Measurements from ENCODE around the gene TGOLN2.

Gene TGOLN2

GRCh38 chr2:85308896-85309555 lies 18.8 kb downstream of the TGOLN2 start:
- no peak for DNase-seq (ENCODE audit: low spot score)

GRCh38 chr2:85308201-85308600 lies 19.6 kb downstream of the TGOLN2 start:
- DNase-seq (ENCODE audit: low spot score), result no peak

- DNase-seq (ENCODE audit: low spot score), result no peak
Observed at GRCh38 chr2:85307527-85307897, 20.3 kb downstream of the TGOLN2 start.

GRCh38 chr2:85303780-85304531 lies 23.8 kb downstream of the TGOLN2 start:
- no peak for DNase-seq (ENCODE audit: low spot score)

GRCh38 chr2:85302121-85302520 lies 25.7 kb downstream of the TGOLN2 start:
- no peak for DNase-seq (ENCODE audit: low spot score)

GRCh38 chr2:85291425-85292023 lies 36.3 kb downstream of the TGOLN2 start:
- no peak for DNase-seq (ENCODE audit: low spot score)

- no peak for DNase-seq (ENCODE audit: low spot score)
Observed at GRCh38 chr2:85288244-85288725, 39.5 kb downstream of the TGOLN2 start.

GRCh38 chr2:85287721-85288120 lies 40.1 kb downstream of the TGOLN2 start:
- no peak for DNase-seq (ENCODE audit: low spot score)

GRCh38 chr2:85286918-85287317 lies 40.9 kb downstream of the TGOLN2 start:
- no peak for DNase-seq (ENCODE audit: low spot score)

GRCh38 chr2:85283641-85284040 lies 44.1 kb downstream of the TGOLN2 start:
- no peak for DNase-seq (ENCODE audit: low spot score)

- DNase-seq (ENCODE audit: low spot score), result no peak
Observed at GRCh38 chr2:85282914-85283313, 44.9 kb downstream of the TGOLN2 start.

- DNase-seq (ENCODE audit: low spot score), result no peak
Observed at GRCh38 chr2:85281553-85281952, 46.2 kb downstream of the TGOLN2 start.

- no peak for DNase-seq (ENCODE audit: low spot score)
Observed at GRCh38 chr2:85278361-85278760, 49.4 kb downstream of the TGOLN2 start.

- DNase-seq (ENCODE audit: low spot score), result no peak
Observed at GRCh38 chr2:85277416-85278158, 50.2 kb downstream of the TGOLN2 start.

- no peak for DNase-seq (ENCODE audit: low spot score)
Observed at GRCh38 chr2:85276571-85277118, 51.1 kb downstream of the TGOLN2 start.

- DNase-seq (ENCODE audit: low spot score), result no peak
Observed at GRCh38 chr2:85275984-85276540, 51.7 kb downstream of the TGOLN2 start.

- no peak for DNase-seq (ENCODE audit: low spot score)
Observed at GRCh38 chr2:85273738-85274731, 53.8 kb downstream of the TGOLN2 start.

- no peak for DNase-seq (ENCODE audit: low spot score)
Observed at GRCh38 chr2:85272357-85272756, 55.4 kb downstream of the TGOLN2 start.

- DNase-seq (ENCODE audit: low spot score), result no peak
Observed at GRCh38 chr2:85269959-85270358, 57.8 kb downstream of the TGOLN2 start.

All from germinal center (tissue), 1 donor.